ENCODE data around the gene CTAG2. TPM values are rescaled to one million over a fixed set of nuclear protein-coding genes. Genes with fewer than 3 reads are reported as not detected.

CTAG2 gene
- total RNA-seq, 1 donor from 2014 or later: not detected

Other genes starting within 250 kb of the CTAG2 start
- 214 and 235 TPM in 2 replicates for gene DNASE1L1, start 244.3 kb downstream of the CTAG2 start, total RNA-seq
- gene TAFAZZIN, start 242.0 kb downstream of the CTAG2 start, total RNA-seq: 36.1 and 41.3 TPM in 2 replicates
- 100 and 106 TPM in 2 replicates for gene ATP6AP1, start 224.9 kb downstream of the CTAG2 start, total RNA-seq
- gene GDI1, start 216.4 kb downstream of the CTAG2 start, total RNA-seq: 125 TPM in 2 replicates
- 74.9 and 85.0 TPM in 2 replicates for gene FAM50A, start 209.4 kb downstream of the CTAG2 start, total RNA-seq
- gene PLXNA3, start 195.3 kb downstream of the CTAG2 start, total RNA-seq: 11.3 and 11.7 TPM in 2 replicates
- gene LAGE3, start 174.3 kb downstream of the CTAG2 start, total RNA-seq: 72.2 and 87.8 TPM in 2 replicates
- 39.6 and 65.2 TPM in 2 replicates for gene UBL4A, start 167.0 kb downstream of the CTAG2 start, total RNA-seq
- gene SLC10A3, start 162.9 kb downstream of the CTAG2 start, total RNA-seq: 28.5 and 37.0 TPM in 2 replicates
- gene FAM3A, start 137.3 kb downstream of the CTAG2 start, total RNA-seq: 57.1 and 64.9 TPM in 2 replicates
- gene G6PD, start 106.7 kb downstream of the CTAG2 start, total RNA-seq: 20.5 and 24.0 TPM in 2 replicates
- 13.3 and 14.0 TPM in 2 replicates for gene IKBKG, start 106.0 kb downstream of the CTAG2 start, total RNA-seq
- not detected in 2 replicates for gene CTAG1A, start 68.4 kb downstream of the CTAG2 start, total RNA-seq
- gene CTAG1B, start 34.3 kb downstream of the CTAG2 start, total RNA-seq: not detected in 2 replicates
- 7.3 TPM in 2 replicates for gene GAB3, start 97.5 kb upstream of the CTAG2 start, total RNA-seq
- gene DKC1, start 109.3 kb upstream of the CTAG2 start, total RNA-seq: 33.6 and 40.7 TPM in 2 replicates
- 10.6 and 11.2 TPM in 2 replicates for gene MPP1, start 151.9 kb upstream of the CTAG2 start, total RNA-seq
- not detected in 2 replicates for gene SMIM9, start 181.1 kb upstream of the CTAG2 start, total RNA-seq
- 2.4 and 3.7 TPM in 2 replicates for gene F8A1, start 232.8 kb upstream of the CTAG2 start, total RNA-seq